ENCODE data around the gene S1PR1. TPM values are rescaled to one million over a fixed set of nuclear protein-coding genes. Genes with fewer than 3 reads are reported as not detected.

Gene S1PR1
- total RNA-seq, 1 experiment from 2014 or later, result 13.3 TPM

GRCh38 chr1:101264697-101265096, 27.9 kb downstream of the S1PR1 start:
- no peaks in the 10 kb centered on the region for H3K36me3 ChIP-seq
- H3K4me1 ChIP-seq (replicated peaks), result peaks cover 3% of the 10 kb centered on the region
- DNase-seq (ENCODE audit: low read depth in 1 of 2, low spot score in 2 of 2), result no peak
- no peaks in the 10 kb centered on the region; the same call in 1 of the 2 replicates for H3K27me3 ChIP-seq (replicated peaks)
- H3K9me3 ChIP-seq (replicated peaks), result no peaks in the 10 kb centered on the region
- no peak overlapping the region for H3K27ac ChIP-seq
- H3K4me3 ChIP-seq, result no peak overlapping the region

- no peak overlapping the region for H3K27ac ChIP-seq
Observed at GRCh38 chr1:101265684-101266083, 28.9 kb downstream of the S1PR1 start.

GRCh38 chr1:101267082-101267481, 30.3 kb downstream of the S1PR1 start:
- H3K27me3 ChIP-seq (replicated peaks), result no peaks in the 10 kb centered on the region; the same call in 1 of the 2 replicates
- no peak overlapping the region for H3K27ac ChIP-seq
- H3K4me1 ChIP-seq (replicated peaks), result no peaks in the 10 kb centered on the region
- no peak for DNase-seq (ENCODE audit: low read depth in 1 of 2, low spot score in 2 of 2)
- H3K4me3 ChIP-seq, result no peak overlapping the region
- no peaks in the 10 kb centered on the region for H3K36me3 ChIP-seq
- H3K9me3 ChIP-seq (replicated peaks), result 0 out of 2 replicates have a peak, but pooled peaks cover 2% of the 10 kb centered on the region

More at GRCh38 chr1:101265684-101266083, 28.9 kb downstream of the S1PR1 start:
- no peak for DNase-seq (ENCODE audit: low read depth in 1 of 2, low spot score in 2 of 2)
- Histone ChIP-seq H3K27me3 (replicated peaks) (no peaks in the 10 kb centered on the region; the same call in 1 of the 2 replicates), H3K9me3 (replicated peaks) (no peaks in the 10 kb centered on the region), H3K4me3 (no peak overlapping the region), H3K4me1 (replicated peaks) (peaks cover 1% of the 10 kb centered on the region; the same call in 1 of the 2 replicates), H3K36me3 (no peaks in the 10 kb centered on the region)

- Histone ChIP-seq H3K27me3 (replicated peaks) (no peaks in the 10 kb centered on the region), H3K27ac (no peak overlapping the region), H3K4me1 (replicated peaks) (no peaks in the 10 kb centered on the region), H3K9me3 (replicated peaks) (0 out of 2 replicates have a peak, but pooled peaks cover 2% of the 10 kb centered on the region), H3K36me3 (no peaks in the 10 kb centered on the region), H3K4me3 (no peak overlapping the region)
- no peak for DNase-seq (ENCODE audit: low read depth in 1 of 2, low spot score in 2 of 2)
Observed at GRCh38 chr1:101268893-101269292, 32.1 kb downstream of the S1PR1 start.

DNA sequence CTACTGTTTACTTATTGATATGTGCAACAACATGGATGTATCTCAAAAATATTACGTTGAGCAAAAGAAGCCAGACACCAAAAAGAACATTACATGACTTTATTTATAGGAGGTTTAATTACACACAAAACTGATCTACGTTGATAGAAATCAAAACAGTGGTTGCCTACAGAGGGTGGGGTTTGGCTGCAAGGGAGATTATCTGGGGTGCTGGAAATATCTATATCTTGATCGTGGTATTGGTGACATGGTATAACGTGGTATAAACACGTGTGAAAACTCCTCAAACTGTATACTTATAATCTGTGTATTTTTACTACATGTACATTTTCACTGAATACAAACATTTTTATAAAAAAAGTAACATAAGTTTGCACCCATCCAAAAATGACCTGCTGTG, 38.9 kb downstream of the S1PR1 start:
- H3K4me1 ChIP-seq (replicated peaks), result no peaks in the 10 kb centered on the region
- no peak overlapping the region for H3K4me3 ChIP-seq
- H3K36me3 ChIP-seq, result no peaks in the 10 kb centered on the region
- 0 out of 2 replicates have a peak, but pooled peaks cover 4% of the 10 kb centered on the region for H3K9me3 ChIP-seq (replicated peaks)
- DNase-seq (ENCODE audit: low read depth in 1 of 2, low spot score in 2 of 2), result no peak
- H3K27ac ChIP-seq, result no peak overlapping the region
- no peaks in the 10 kb centered on the region; the same call in 1 of the 2 replicates for H3K27me3 ChIP-seq (replicated peaks)

- H3K4me1 ChIP-seq (replicated peaks), result no peaks in the 10 kb centered on the region
- H3K4me3 ChIP-seq, result no peak overlapping the region
- H3K27ac ChIP-seq, result no peak overlapping the region
- H3K9me3 ChIP-seq (replicated peaks), result 0 out of 2 replicates have a peak, but pooled peaks cover 2% of the 10 kb centered on the region
- no peak for DNase-seq (ENCODE audit: low read depth in 1 of 2, low spot score in 2 of 2)
- no peaks in the 10 kb centered on the region for H3K36me3 ChIP-seq
- H3K27me3 ChIP-seq (replicated peaks), result no peaks in the 10 kb centered on the region; the same call in 1 of the 2 replicates
Observed at GRCh38 chr1:101276818-101277217, 40.0 kb downstream of the S1PR1 start.

- H3K4me1 ChIP-seq (replicated peaks), result no peaks in the 10 kb centered on the region
- H3K9me3 ChIP-seq (replicated peaks), result 0 out of 2 replicates have a peak, but pooled peaks cover 2% of the 10 kb centered on the region
- H3K36me3 ChIP-seq, result no peaks in the 10 kb centered on the region
- H3K4me3 ChIP-seq, result no peak overlapping the region
- H3K27ac ChIP-seq, result no peak overlapping the region
- no peaks in the 10 kb centered on the region; the same call in 1 of the 2 replicates for H3K27me3 ChIP-seq (replicated peaks)
- no peak for DNase-seq (ENCODE audit: low read depth in 1 of 2, low spot score in 2 of 2)
Observed at GRCh38 chr1:101278238-101278637, 41.4 kb downstream of the S1PR1 start.

- no peak for DNase-seq (ENCODE audit: low read depth in 1 of 2, low spot score in 2 of 2)
- 0 out of 2 replicates have a peak, but pooled peaks cover 2% of the 10 kb centered on the region for H3K9me3 ChIP-seq (replicated peaks)
- H3K27ac ChIP-seq, result no peak overlapping the region
- H3K27me3 ChIP-seq (replicated peaks), result no peaks in the 10 kb centered on the region; the same call in 1 of the 2 replicates
- no peaks in the 10 kb centered on the region for H3K4me1 ChIP-seq (replicated peaks)
- H3K36me3 ChIP-seq, result no peaks in the 10 kb centered on the region
- no peak overlapping the region for H3K4me3 ChIP-seq
Observed at GRCh38 chr1:101278845-101279244, 42.0 kb downstream of the S1PR1 start.

DNA sequence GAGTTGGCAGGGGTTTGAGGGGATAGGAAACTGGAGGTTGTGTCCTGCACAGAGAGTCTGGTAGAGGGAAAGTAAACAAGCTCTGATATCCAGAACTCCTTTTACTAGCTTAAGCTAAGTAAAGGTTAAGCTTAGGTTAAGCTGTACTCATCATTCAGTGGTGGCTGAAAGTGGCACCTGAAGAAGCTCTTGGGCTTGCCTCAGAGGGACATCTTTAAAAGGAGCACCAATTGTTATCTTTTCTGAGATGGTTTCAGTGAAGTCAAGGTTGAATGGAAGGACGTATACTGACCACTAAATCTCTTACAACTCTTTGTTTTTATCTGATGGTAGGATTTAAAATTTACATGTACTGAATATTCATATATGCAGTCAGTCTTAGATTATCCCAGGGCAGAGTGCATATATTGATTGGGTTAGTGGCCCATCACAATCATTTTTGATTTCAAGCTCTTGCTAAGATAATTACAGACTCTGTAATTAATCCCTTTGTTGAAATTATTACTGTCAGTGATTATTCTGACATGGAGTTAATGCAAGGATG, 43.3 kb downstream of the S1PR1 start:
- DNase-seq (ENCODE audit: low read depth in 1 of 2, low spot score in 2 of 2), result no peak
- no peak overlapping the region for H3K27ac ChIP-seq
- H3K4me3 ChIP-seq, result no peak overlapping the region
- 0 out of 2 replicates have a peak, but pooled peaks cover 2% of the 10 kb centered on the region for H3K9me3 ChIP-seq (replicated peaks)
- H3K4me1 ChIP-seq (replicated peaks), result no peaks in the 10 kb centered on the region
- H3K36me3 ChIP-seq, result no peaks in the 10 kb centered on the region
- H3K27me3 ChIP-seq (replicated peaks), result no peaks in the 10 kb centered on the region; the same call in none of the 2 replicates

DNA sequence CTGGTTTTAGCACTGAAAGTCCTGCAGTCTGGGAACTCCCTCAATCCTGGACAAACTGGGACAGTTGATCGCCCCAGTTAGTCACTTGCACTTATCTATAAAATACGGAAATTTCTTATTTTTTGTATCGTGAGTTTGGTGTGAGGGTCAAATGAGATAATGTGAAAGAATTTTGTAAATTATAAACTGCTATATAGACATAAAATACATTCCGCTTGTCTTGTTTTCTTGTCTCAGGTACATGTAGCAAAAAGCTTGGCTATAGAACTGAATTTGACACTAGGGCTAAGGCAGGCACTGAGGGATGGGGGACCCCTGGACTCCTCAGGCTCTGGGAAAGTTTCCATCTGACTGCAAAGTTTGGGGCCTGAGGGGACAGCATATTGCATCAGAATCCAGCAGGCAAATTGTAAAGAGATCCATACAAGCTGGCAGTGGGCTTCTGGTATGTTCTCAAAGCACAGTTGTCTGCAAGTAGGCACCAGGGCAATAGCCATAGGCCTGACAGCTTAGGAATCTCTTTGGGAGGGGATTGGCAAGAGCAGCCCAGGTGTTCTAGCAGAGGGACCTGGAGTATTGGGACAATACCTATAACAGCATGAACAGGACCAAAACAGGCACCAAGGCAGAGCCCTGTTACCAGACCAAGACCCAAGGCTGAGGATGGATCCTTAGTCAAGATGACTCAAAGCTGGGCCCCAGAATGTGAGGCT, 44.3 kb downstream of the S1PR1 start:
- H3K36me3 ChIP-seq, result no peaks in the 10 kb centered on the region
- 0 out of 2 replicates have a peak, but pooled peaks cover 2% of the 10 kb centered on the region for H3K9me3 ChIP-seq (replicated peaks)
- no peak overlapping the region for H3K27ac ChIP-seq
- H3K27me3 ChIP-seq (replicated peaks), result no peaks in the 10 kb centered on the region; the same call in none of the 2 replicates
- DNase-seq (ENCODE audit: low read depth in 1 of 2, low spot score in 2 of 2), result no peak
- no peak overlapping the region for H3K4me3 ChIP-seq
- no peaks in the 10 kb centered on the region for H3K4me1 ChIP-seq (replicated peaks)

GRCh38 chr1:101281751-101282150, 44.9 kb downstream of the S1PR1 start:
- Histone ChIP-seq H3K4me1 (replicated peaks) (no peaks in the 10 kb centered on the region), H3K27me3 (replicated peaks) (no peaks in the 10 kb centered on the region; the same call in none of the 2 replicates), H3K4me3 (no peak overlapping the region), H3K36me3 (no peaks in the 10 kb centered on the region), H3K9me3 (replicated peaks) (0 out of 2 replicates have a peak, but pooled peaks cover 2% of the 10 kb centered on the region), H3K27ac (no peak overlapping the region)
- DNase-seq (ENCODE audit: low read depth in 1 of 2, low spot score in 2 of 2), result no peak

- Histone ChIP-seq H3K4me1 (replicated peaks) (no peaks in the 10 kb centered on the region), H3K36me3 (no peaks in the 10 kb centered on the region), H3K9me3 (replicated peaks) (0 out of 2 replicates have a peak, but pooled peaks cover 2% of the 10 kb centered on the region), H3K4me3 (no peak overlapping the region), H3K27me3 (replicated peaks) (no peaks in the 10 kb centered on the region; the same call in 1 of the 2 replicates), H3K27ac (no peak overlapping the region)
- no peak for DNase-seq (ENCODE audit: low read depth in 1 of 2, low spot score in 2 of 2)
Observed at GRCh38 chr1:101282314-101283038, 45.7 kb downstream of the S1PR1 start.

DNA sequence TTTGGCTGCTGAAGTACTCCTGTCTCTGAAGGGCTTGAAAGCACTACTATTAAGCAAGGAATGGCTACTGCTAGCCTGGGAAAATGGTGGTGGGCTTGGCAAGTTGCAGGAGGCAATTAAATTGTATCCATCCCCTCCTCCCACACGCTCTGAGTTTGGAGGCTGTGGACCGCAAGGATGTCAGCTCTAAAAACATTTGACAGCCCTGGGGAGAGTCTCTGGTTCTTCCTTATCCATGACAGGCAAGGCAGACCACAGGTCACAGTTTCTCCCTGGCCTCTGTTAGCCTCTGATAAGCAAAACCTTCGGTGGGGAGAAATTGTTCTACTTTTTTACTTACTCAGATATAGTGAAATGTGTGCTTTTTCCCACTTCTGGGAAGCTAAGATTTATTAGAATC, 46.6 kb downstream of the S1PR1 start:
- no peaks in the 10 kb centered on the region; the same call in 1 of the 2 replicates for H3K27me3 ChIP-seq (replicated peaks)
- no peak for DNase-seq (ENCODE audit: low read depth in 1 of 2, low spot score in 2 of 2)
- no peak overlapping the region for H3K27ac ChIP-seq
- H3K4me1 ChIP-seq (replicated peaks), result no peaks in the 10 kb centered on the region
- 0 out of 2 replicates have a peak, but pooled peaks cover 2% of the 10 kb centered on the region for H3K9me3 ChIP-seq (replicated peaks)
- no peaks in the 10 kb centered on the region for H3K36me3 ChIP-seq
- no peak overlapping the region for H3K4me3 ChIP-seq

Data from SJSA1 (cell line).